ENCODE measurements around the gene TMEM187.

Gene TMEM187

DNA sequence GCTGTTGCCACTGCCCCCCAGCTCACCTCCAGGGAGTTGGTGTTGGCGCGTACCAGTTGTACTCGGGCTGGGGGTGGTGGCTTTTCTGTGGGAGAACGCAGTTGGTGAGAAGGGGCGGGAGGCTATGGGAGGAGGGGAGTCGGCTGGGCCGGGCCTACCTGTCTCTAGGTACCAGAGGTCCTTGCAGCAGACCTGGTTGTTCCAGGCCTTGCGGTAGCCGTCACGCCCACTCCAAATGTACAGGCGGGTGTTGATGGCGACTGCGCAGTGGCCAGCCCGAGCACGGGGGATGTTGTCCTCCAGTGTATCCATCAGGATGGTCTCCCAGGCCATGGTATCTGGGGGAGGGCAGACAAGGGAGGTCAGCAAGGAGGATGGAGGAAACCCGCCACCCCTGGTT, 12.5 kb upstream of the TMEM187 start:
- Histone ChIP-seq H3K4me3 (ENCODE audit: control insufficient read depth in 1 of 7, extremely low read depth in 1 of 7, insufficient read depth in 4 of 7, low read depth in 2 of 7, low read length in 6 of 7) (no peak overlapping the region), H3K4me1 (ENCODE audit: control extremely low read depth in 1 of 4, control insufficient read depth in 4 of 4, insufficient read depth in 4 of 4, low read length in 3 of 4) (peaks cover 0 to 5% (median 1%) of the 10 kb centered on the region in 4 experiments), H3K27me3 (replicated peaks in 2 of 5; ENCODE audit: control insufficient read depth in 4 of 5, insufficient read depth in 5 of 5, low read length in 4 of 5) (peaks cover 0 to 15% (median 0%) of the 10 kb centered on the region in 5 experiments), H3K27ac (ENCODE audit: insufficient read depth in 1 of 2, low read depth in 1 of 2, low read length in 2 of 2, poor library complexity in 1 of 2, severe bottlenecking in 2 of 2) (no peak overlapping the region), H3K9me3 (ENCODE audit: control extremely low read depth in 1 of 5, control insufficient read depth in 4 of 5, insufficient read depth in 2 of 5, low read depth in 1 of 5, low read length in 4 of 5) (peaks cover 0 to 2% (median 0%) of the 10 kb centered on the region in 5 experiments), H3K36me3 (ENCODE audit: control insufficient read depth in 4 of 4, insufficient read depth in 4 of 4, low read length in 3 of 4) (peaks cover 12 to 98% (median 59%) of the 10 kb centered on the region in 4 experiments)
- ChIA-PET POLR2A (no interaction called here), CTCF (no interaction called here)
- DNase-seq: no peak
- WGBS (ENCODE audit: insufficient coverage): over 99% methylated on average over 12 of the region's 16 CpGs

DNA sequence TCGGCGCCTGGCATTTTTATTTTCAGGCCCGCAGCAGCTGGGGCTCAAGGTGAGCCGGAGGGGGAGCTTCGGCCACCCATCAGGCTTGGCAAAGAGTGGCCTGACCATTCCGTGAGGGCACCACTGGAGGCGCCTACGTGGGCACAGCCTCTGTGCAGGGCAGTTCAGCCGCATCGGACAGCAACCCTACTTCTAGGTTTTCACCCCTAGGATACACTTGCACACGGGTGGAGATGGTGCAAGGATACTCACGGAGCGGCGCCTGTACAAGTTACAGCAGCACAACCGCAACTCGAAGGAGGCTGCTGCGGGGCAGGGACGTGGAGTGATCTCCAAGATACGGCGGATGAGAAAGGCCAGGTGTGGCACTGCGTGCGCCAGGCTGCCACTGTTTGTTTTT, 11.8 kb upstream of the TMEM187 start:
- ChIA-PET CTCF (interaction anchor here (0.9 to 1.7 kb wide), 2 partner anchors 9 to 14 kb away, joined by 3 to 6 read pairs; no protein-coding TSS in a partner anchor), POLR2A (no interaction called here)
- H3K27ac ChIP-seq (ENCODE audit: insufficient read depth in 1 of 2, low read depth in 1 of 2, low read length in 2 of 2, poor library complexity in 1 of 2, severe bottlenecking in 2 of 2): no peak overlapping the region
- H3K27me3 ChIP-seq (replicated peaks in 2 of 5; ENCODE audit: control insufficient read depth in 4 of 5, insufficient read depth in 5 of 5, low read length in 4 of 5): peaks cover 0 to 15% (median 0%) of the 10 kb centered on the region in 5 experiments
- no peak overlapping the region for H3K4me3 ChIP-seq (ENCODE audit: control insufficient read depth in 1 of 7, extremely low read depth in 1 of 7, insufficient read depth in 4 of 7, low read depth in 2 of 7, low read length in 6 of 7)
- peaks cover 12 to 94% (median 55%) of the 10 kb centered on the region in 4 experiments for H3K36me3 ChIP-seq (ENCODE audit: control insufficient read depth in 4 of 4, insufficient read depth in 4 of 4, low read length in 3 of 4)
- peaks cover 0 to 12% (median 4%) of the 10 kb centered on the region in 4 experiments for H3K4me1 ChIP-seq (ENCODE audit: control extremely low read depth in 1 of 4, control insufficient read depth in 4 of 4, insufficient read depth in 4 of 4, low read length in 3 of 4)
- no peak for DNase-seq
- peaks cover 0 to 2% (median 0%) of the 10 kb centered on the region in 5 experiments for H3K9me3 ChIP-seq (ENCODE audit: control extremely low read depth in 1 of 5, control insufficient read depth in 4 of 5, insufficient read depth in 2 of 5, low read depth in 1 of 5, low read length in 4 of 5)
- 93% methylated on average over 22 of the region's 22 CpGs for WGBS (ENCODE audit: insufficient coverage)

- Histone ChIP-seq H3K4me1 (ENCODE audit: control extremely low read depth in 1 of 4, control insufficient read depth in 4 of 4, insufficient read depth in 4 of 4, low read length in 3 of 4) (peaks cover 0 to 17% (median 8%) of the 10 kb centered on the region in 4 experiments), H3K9me3 (ENCODE audit: control extremely low read depth in 1 of 5, control insufficient read depth in 4 of 5, insufficient read depth in 2 of 5, low read depth in 1 of 5, low read length in 4 of 5) (peaks cover 0 to 2% (median 0%) of the 10 kb centered on the region in 5 experiments), H3K27me3 (replicated peaks in 2 of 5; ENCODE audit: control insufficient read depth in 4 of 5, insufficient read depth in 5 of 5, low read length in 4 of 5) (peaks cover 0 to 18% (median 0%) of the 10 kb centered on the region in 5 experiments), H3K4me3 (ENCODE audit: control insufficient read depth in 1 of 7, extremely low read depth in 1 of 7, insufficient read depth in 4 of 7, low read depth in 2 of 7, low read length in 6 of 7) (no peak overlapping the region), H3K27ac (ENCODE audit: insufficient read depth in 1 of 2, low read depth in 1 of 2, low read length in 2 of 2, poor library complexity in 1 of 2, severe bottlenecking in 2 of 2) (no peak overlapping the region), H3K36me3 (ENCODE audit: control insufficient read depth in 4 of 4, insufficient read depth in 4 of 4, low read length in 3 of 4) (peaks cover 12 to 89% (median 51%) of the 10 kb centered on the region in 4 experiments)
- DNase-seq: no peak
- WGBS (ENCODE audit: insufficient coverage): 98% methylated on average over 5 of the region's 11 CpGs
- ChIA-PET CTCF (interaction anchor here (0.9 to 1.7 kb wide), 4 partner anchors 9 to 37 kb away, joined by 3 to 6 read pairs (median 6); no protein-coding TSS in a partner anchor), POLR2A (no interaction called here)
Measured at GRCh38 chrX:153961292-153961691, 11.3 kb upstream of the TMEM187 start.

GRCh38 chrX:153963546-153963945, 9.0 kb upstream of the TMEM187 start:
- no peak for DNase-seq
- Histone ChIP-seq H3K4me3 (ENCODE audit: control insufficient read depth in 1 of 7, extremely low read depth in 1 of 7, insufficient read depth in 4 of 7, low read depth in 2 of 7, low read length in 6 of 7) (no peak overlapping the region), H3K4me1 (ENCODE audit: control extremely low read depth in 1 of 4, control insufficient read depth in 4 of 4, insufficient read depth in 4 of 4, low read length in 3 of 4) (peaks cover 13 to 37% (median 29%) of the 10 kb centered on the region in 4 experiments), H3K27me3 (replicated peaks in 2 of 5; ENCODE audit: control insufficient read depth in 4 of 5, insufficient read depth in 5 of 5, low read length in 4 of 5) (peaks cover 0 to 30% (median 0%) of the 10 kb centered on the region in 5 experiments), H3K36me3 (ENCODE audit: control insufficient read depth in 4 of 4, insufficient read depth in 4 of 4, low read length in 3 of 4) (peaks cover 10 to 77% (median 39%) of the 10 kb centered on the region in 4 experiments), H3K27ac (ENCODE audit: insufficient read depth in 1 of 2, low read depth in 1 of 2, low read length in 2 of 2, poor library complexity in 1 of 2, severe bottlenecking in 2 of 2) (no peak overlapping the region), H3K9me3 (ENCODE audit: control extremely low read depth in 1 of 5, control insufficient read depth in 4 of 5, insufficient read depth in 2 of 5, low read depth in 1 of 5, low read length in 4 of 5) (peaks cover 0 to 2% (median 0%) of the 10 kb centered on the region in 5 experiments)
- ChIA-PET CTCF (interaction anchor here (1.3 to 1.8 kb wide), 2 partner anchors 11 to 13 kb away, joined by 4 to 5 read pairs; no protein-coding TSS in a partner anchor), POLR2A (no interaction called here)
- WGBS (ENCODE audit: insufficient coverage): 98% methylated on average over 12 of the region's 12 CpGs

DNA sequence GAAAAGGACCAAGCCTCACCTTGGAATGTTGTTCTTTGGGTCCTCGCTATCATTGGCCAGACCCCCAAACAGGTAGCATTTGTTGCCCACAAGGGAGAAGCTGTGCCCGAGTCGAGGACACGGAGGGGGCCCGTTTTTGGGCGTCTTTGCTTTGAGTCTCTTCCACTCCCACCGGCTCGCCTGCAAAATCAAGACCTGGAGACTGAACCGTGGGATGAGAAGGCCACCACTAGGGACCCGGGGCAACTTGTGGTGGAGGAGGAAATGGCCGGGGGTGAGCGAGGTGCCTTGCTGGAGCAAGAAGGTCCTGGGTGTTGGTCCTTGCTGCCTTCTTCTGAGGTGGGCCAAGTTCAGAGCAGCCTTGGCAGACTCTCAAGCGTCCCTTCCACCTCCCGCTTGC, 8.4 kb upstream of the TMEM187 start:
- ChIA-PET CTCF (interaction anchor here (1.3 to 1.8 kb wide), 2 partner anchors 11 to 14 kb away, joined by 4 to 5 read pairs; no protein-coding TSS in a partner anchor), POLR2A (no interaction called here)
- Histone ChIP-seq H3K4me1 (ENCODE audit: control extremely low read depth in 1 of 4, control insufficient read depth in 4 of 4, insufficient read depth in 4 of 4, low read length in 3 of 4) (peaks cover 13 to 42% (median 35%) of the 10 kb centered on the region in 4 experiments), H3K9me3 (ENCODE audit: control extremely low read depth in 1 of 5, control insufficient read depth in 4 of 5, insufficient read depth in 2 of 5, low read depth in 1 of 5, low read length in 4 of 5) (peaks cover 0 to 2% (median 0%) of the 10 kb centered on the region in 5 experiments), H3K36me3 (ENCODE audit: control insufficient read depth in 4 of 4, insufficient read depth in 4 of 4, low read length in 3 of 4) (peaks cover 6 to 72% (median 34%) of the 10 kb centered on the region in 4 experiments), H3K27ac (ENCODE audit: insufficient read depth in 1 of 2, low read depth in 1 of 2, low read length in 2 of 2, poor library complexity in 1 of 2, severe bottlenecking in 2 of 2) (no peak overlapping the region), H3K27me3 (replicated peaks in 2 of 5; ENCODE audit: control insufficient read depth in 4 of 5, insufficient read depth in 5 of 5, low read length in 4 of 5) (peaks cover 0 to 34% (median 0%) of the 10 kb centered on the region in 5 experiments), H3K4me3 (ENCODE audit: control insufficient read depth in 1 of 7, extremely low read depth in 1 of 7, insufficient read depth in 4 of 7, low read depth in 2 of 7, low read length in 6 of 7) (no peak overlapping the region)
- no peak for DNase-seq
- 95% methylated on average over 14 of the region's 14 CpGs for WGBS (ENCODE audit: insufficient coverage)

- 100% methylated on average over 1 of the region's 5 CpGs for WGBS (ENCODE audit: insufficient coverage)
- ChIA-PET POLR2A (no interaction called here), CTCF (interaction anchor here (1.9 kb wide), 1 partner anchor 63 kb away, joined by 5 read pairs; no protein-coding TSS in a partner anchor)
Measured at GRCh38 chrX:153965406-153965805, 7.1 kb upstream of the TMEM187 start.

GRCh38 chrX:153966283-153966688, 6.3 kb upstream of the TMEM187 start:
- peaks cover 0 to 42% (median 0%) of the 10 kb centered on the region in 5 experiments for H3K27me3 ChIP-seq (replicated peaks in 2 of 5; ENCODE audit: control insufficient read depth in 4 of 5, insufficient read depth in 5 of 5, low read length in 4 of 5)
- ChIA-PET CTCF (interaction anchor here (0.9 to 4.0 kb wide), 11 partner anchors 13 to 203 kb away, joined by 3 to 19 read pairs (median 4); partner anchors contain the start of gene RENBP), POLR2A (no interaction called here)
- 82% methylated on average over 12 of the region's 15 CpGs for WGBS (ENCODE audit: insufficient coverage)
- no peak overlapping the region for H3K27ac ChIP-seq (ENCODE audit: insufficient read depth in 1 of 2, low read depth in 1 of 2, low read length in 2 of 2, poor library complexity in 1 of 2, severe bottlenecking in 2 of 2)
- peaks cover 0 to 2% (median 0%) of the 10 kb centered on the region in 5 experiments for H3K9me3 ChIP-seq (ENCODE audit: control extremely low read depth in 1 of 5, control insufficient read depth in 4 of 5, insufficient read depth in 2 of 5, low read depth in 1 of 5, low read length in 4 of 5)
- peaks cover 4 to 56% (median 22%) of the 10 kb centered on the region in 4 experiments for H3K36me3 ChIP-seq (ENCODE audit: control insufficient read depth in 4 of 4, insufficient read depth in 4 of 4, low read length in 3 of 4)
- peaks cover 13 to 50% (median 42%) of the 10 kb centered on the region in 4 experiments for H3K4me1 ChIP-seq (ENCODE audit: control extremely low read depth in 1 of 4, control insufficient read depth in 4 of 4, insufficient read depth in 4 of 4, low read length in 3 of 4)
- no peak overlapping the region for H3K4me3 ChIP-seq (ENCODE audit: control insufficient read depth in 1 of 7, extremely low read depth in 1 of 7, insufficient read depth in 4 of 7, low read depth in 2 of 7, low read length in 6 of 7)
- DNase-seq: no peak

More at GRCh38 chrX:153965406-153965805, 7.1 kb upstream of the TMEM187 start:
- no peak for DNase-seq
- Histone ChIP-seq H3K27ac (ENCODE audit: insufficient read depth in 1 of 2, low read depth in 1 of 2, low read length in 2 of 2, poor library complexity in 1 of 2, severe bottlenecking in 2 of 2) (no peak overlapping the region), H3K4me3 (ENCODE audit: control insufficient read depth in 1 of 7, extremely low read depth in 1 of 7, insufficient read depth in 4 of 7, low read depth in 2 of 7, low read length in 6 of 7) (no peak overlapping the region), H3K27me3 (replicated peaks in 2 of 5; ENCODE audit: control insufficient read depth in 4 of 5, insufficient read depth in 5 of 5, low read length in 4 of 5) (peaks cover 0 to 42% (median 0%) of the 10 kb centered on the region in 5 experiments), H3K9me3 (ENCODE audit: control extremely low read depth in 1 of 5, control insufficient read depth in 4 of 5, insufficient read depth in 2 of 5, low read depth in 1 of 5, low read length in 4 of 5) (peaks cover 0 to 2% (median 0%) of the 10 kb centered on the region in 5 experiments), H3K4me1 (ENCODE audit: control extremely low read depth in 1 of 4, control insufficient read depth in 4 of 4, insufficient read depth in 4 of 4, low read length in 3 of 4) (peaks cover 13 to 50% (median 42%) of the 10 kb centered on the region in 4 experiments), H3K36me3 (ENCODE audit: control insufficient read depth in 4 of 4, insufficient read depth in 4 of 4, low read length in 3 of 4) (peaks cover 4 to 65% (median 27%) of the 10 kb centered on the region in 4 experiments)

All from common myeloid progenitor, CD34-positive (primary cell).